Osteoblast (primary cell): ENCODE results near the gene CLEC4G. TPM values are rescaled to one million over a fixed set of nuclear protein-coding genes. Genes with fewer than 3 reads are reported as not detected.

Source experiments
- DNase-seq: peaks from one replicate; pipeline ENCODE4 v3.0.0; 2011; ENCODE audit warnings: low spot score, mixed read lengths; ENCODE audit not compliant: insufficient read length; ENCODE audit errors: missing footprints
- H2AFZ ChIP-seq: 2 replicates; pipeline ENCODE4 v1.6.0; 2011; ENCODE audit warnings: mild to moderate bottlenecking, low read length
- H3K27ac ChIP-seq: 2 replicates; pipeline ENCODE4 v1.5.1; 2011; ENCODE audit warnings: mild to moderate bottlenecking, low read depth, low read length, moderate library complexity
- H3K27me3 ChIP-seq: 2 replicates; pipeline ENCODE4 v1.6.0; 2012; ENCODE audit warnings: mild to moderate bottlenecking, control low read depth, inconsistent platforms, low read length, moderate library complexity; ENCODE audit not compliant: insufficient read depth
- H3K36me3 ChIP-seq: 2 replicates; pipeline ENCODE4 v1.5.1; 2011; ENCODE audit warnings: mild to moderate bottlenecking, low read length, control low read depth, moderate library complexity; ENCODE audit not compliant: insufficient read depth
- H3K4me1 ChIP-seq: 2 replicates; pipeline ENCODE4 v1.5.1; 2011; ENCODE audit warnings: mild to moderate bottlenecking, low read length, control low read depth, moderate library complexity; ENCODE audit not compliant: insufficient read depth
- H3K4me2 ChIP-seq: 2 replicates; pipeline ENCODE4 v1.6.0; 2011; ENCODE audit warnings: mild to moderate bottlenecking, low read length; ENCODE audit not compliant: insufficient read depth
- H3K4me3 ChIP-seq: fragments of 200-600 bp; sonication (generic); 3 replicates; pipeline ENCODE4 v1.5.1; 2012; ENCODE audit warnings: mild to moderate bottlenecking, low read length, inconsistent platforms; ENCODE audit not compliant: insufficient read depth
- H3K79me2 ChIP-seq: 2 replicates; pipeline ENCODE4 v1.6.0; 2012; ENCODE audit warnings: mild to moderate bottlenecking, low read length, control low read depth, inconsistent platforms; ENCODE audit not compliant: insufficient read depth
- H3K9me3 ChIP-seq: 2 replicates; pipeline ENCODE4 v1.5.1; 2011; ENCODE audit warnings: low read depth, low read length, control low read depth
- H4K20me1 ChIP-seq: 2 replicates; pipeline ENCODE4 v1.6.0; 2012; ENCODE audit warnings: mild to moderate bottlenecking, low read length, control low read depth; ENCODE audit not compliant: insufficient read depth
- CTCF ChIP-seq: IDR thresholded peaks from 2 replicates; pipeline ENCODE4 v1.5.1; 2011; ENCODE audit warnings: mild to moderate bottlenecking, low read depth, low read length, moderate library complexity; ENCODE audit errors: extremely low read depth
- total RNA-seq: library from RNA; depleted of rRNA; stranded (reverse); fragments of >200 nt; gene quantifications from 2 replicates; pipeline ENCODE4 v1.2.3, GENCODE V29; 2012

The CLEC4G gene
- not detected in 2 replicates for total RNA-seq

GRCh38 chr19:7732045-7732444 lies at the start of gene CLEC4G:
Gene CLEC4G (minus strand): TSS chr19:7732110. CDS start chr19:7732102, 8 bp downstream.
- H3K27me3 ChIP-seq: peaks cover 30% of the 10 kb centered on the region

GRCh38 chr19:7781157-7781556 lies 49.2 kb upstream of the CLEC4G start:
- no peak overlapping the region for H3K4me2 ChIP-seq
- DNase-seq: no peak
- H3K36me3 ChIP-seq: no peaks in the 10 kb centered on the region
- no peaks in the 10 kb centered on the region for H3K4me1 ChIP-seq
- TF ChIP-seq CTCF: no peak
- no peaks in the 10 kb centered on the region for H4K20me1 ChIP-seq
- no peak overlapping the region for H3K27ac ChIP-seq
- H2AFZ ChIP-seq: no peak overlapping the region
- H3K9me3 ChIP-seq: no peaks in the 10 kb centered on the region
- H3K27me3 ChIP-seq: peaks cover 28% of the 10 kb centered on the region
- H3K4me3 ChIP-seq: no peak overlapping the region
- no peaks in the 10 kb centered on the region for H3K79me2 ChIP-seq

More at GRCh38 chr19:7732045-7732444, at the start of gene CLEC4G:
- Histone ChIP-seq H3K4me3 (no peak within 1 kb of the TSS), H2AFZ (no peak within 1 kb of the TSS), H3K36me3 (no peaks in the 10 kb centered on the region), H4K20me1 (no peaks in the 10 kb centered on the region), H3K4me2 (no peak within 1 kb of the TSS), H3K9me3 (no peaks in the 10 kb centered on the region), H3K79me2 (no peaks in the 10 kb centered on the region), H3K27ac (no peak within 1 kb of the TSS), H3K4me1 (no peaks in the 10 kb centered on the region)
- DNase-seq: no peak
- no peak for TF ChIP-seq CTCF

GRCh38 chr19:7779631-7780486 lies 47.9 kb upstream of the CLEC4G start:
- H3K4me1 ChIP-seq: no peaks in the 10 kb centered on the region
- no peaks in the 10 kb centered on the region for H3K79me2 ChIP-seq
- no peak overlapping the region for H3K4me2 ChIP-seq
- H3K9me3 ChIP-seq: no peaks in the 10 kb centered on the region
- no peak for DNase-seq
- H2AFZ ChIP-seq: no peak overlapping the region
- no peak for TF ChIP-seq CTCF
- peaks cover 37% of the 10 kb centered on the region for H3K27me3 ChIP-seq
- no peak overlapping the region for H3K4me3 ChIP-seq
- H4K20me1 ChIP-seq: no peaks in the 10 kb centered on the region
- no peak overlapping the region for H3K27ac ChIP-seq
- no peaks in the 10 kb centered on the region for H3K36me3 ChIP-seq

GRCh38 chr19:7778081-7778480 lies 46.2 kb upstream of the CLEC4G start:
- peaks cover 32% of the 10 kb centered on the region for H3K27me3 ChIP-seq
- no peaks in the 10 kb centered on the region for H3K79me2 ChIP-seq

More at GRCh38 chr19:7778081-7778480, 46.2 kb upstream of the CLEC4G start:
- H3K9me3 ChIP-seq: no peaks in the 10 kb centered on the region
- TF ChIP-seq CTCF: no peak
- H2AFZ ChIP-seq: no peak overlapping the region
- no peak for DNase-seq
- H3K4me3 ChIP-seq: no peak overlapping the region
- no peak overlapping the region for H3K27ac ChIP-seq
- no peaks in the 10 kb centered on the region for H4K20me1 ChIP-seq
- H3K36me3 ChIP-seq: no peaks in the 10 kb centered on the region
- no peaks in the 10 kb centered on the region for H3K4me1 ChIP-seq
- H3K4me2 ChIP-seq: no peak overlapping the region
